HepG2 (cell line): ENCODE measurements around the gene SPEM2. TPM values are rescaled to one million over a fixed set of nuclear protein-coding genes. Genes with fewer than 3 reads are reported as not detected.

Experiments used
- ATAC-seq: fragments of 200-7000 bp; cut with Tn5 transposase; 3 replicates; pipeline ENCODE4 v1.9.1; 2020; ENCODE audit warnings: mild to moderate bottlenecking, moderate library complexity
- BruUV-seq: library from RNA; stranded (reverse); fragments of 400-500 nt; replicated peaks from 2 replicates; lab custom pipeline; 2021; lab: Mats Ljungman, UMichigan
- CTCF ChIA-PET: fragments of 300-600 bp; formaldehyde crosslinking; extraction: SDS; loops from one replicate; lab custom pipeline; 2021; ENCODE audit warnings: low total read pairs, inconsistent platforms, low intra/inter-chr PET ratio; lab: Yijun Ruan, JAX
- POLR2A ChIA-PET: fragments of 350-600 bp; sonication (Branson Sonifier 250); formaldehyde crosslinking; loops from one replicate; lab custom pipeline; 2020; ENCODE audit warnings: antibody characterized with exemption, inconsistent platforms; lab: Yijun Ruan, JAX
- DNase-seq: peaks from one replicate; pipeline ENCODE4 v3.0.0-alpha.2; 2015; ENCODE audit warnings: low spot score
- FAIRE-seq: peaks from 3 replicates; lab custom pipeline; 2011; peaks lifted over from hg19 to GRCh38; lab: Jason Lieb, UNC
- H2AFZ ChIP-seq: one replicate; pipeline ENCODE4 v1.6.1; 2011; ENCODE audit warnings: low read length, inconsistent platforms
- H3K27ac ChIP-seq: fragments of 300-600 bp; 3 replicates; pipeline ENCODE4 v1.8.0; 2011; ENCODE audit warnings: mixed run types, mild to moderate bottlenecking, mixed read lengths, low read length, inconsistent platforms; ENCODE audit not compliant: insufficient read depth; ENCODE audit errors: extremely low read length
- H3K27me3 ChIP-seq, 2 experiments: fragments of 200-600 bp in 1 of 2; 2 replicates in 1 of 2; 3 replicates in 1 of 2; pipeline versions ENCODE4 v1.6.0 to v1.8.0; 2011; ENCODE audit warnings: low read length in 2 of 2, mild to moderate bottlenecking in 2 of 2, moderate library complexity in 2 of 2, inconsistent platforms in 1 of 2; ENCODE audit not compliant: insufficient read depth in 2 of 2, control insufficient read depth in 1 of 2
- H3K36me3 ChIP-seq, 2 experiments: fragments of 200-600 bp in 1 of 2; replicated peaks in 1 of 2; 2 replicates in 1 of 2; 3 replicates in 1 of 2; pipeline versions ENCODE4 v1.5.1 to v1.8.0; 2011; ENCODE audit warnings: low read length in 2 of 2, inconsistent platforms in 1 of 2; ENCODE audit not compliant: insufficient read depth in 2 of 2, control insufficient read depth in 1 of 2
- H3K4me1 ChIP-seq: 2 replicates; pipeline ENCODE4 v1.5.1; 2012; ENCODE audit warnings: low read length, inconsistent platforms; ENCODE audit not compliant: insufficient read depth
- H3K4me2 ChIP-seq: 2 replicates; pipeline ENCODE4 v1.6.0; 2011; ENCODE audit warnings: low read depth, low read length, inconsistent platforms
- H3K4me3 ChIP-seq, 3 experiments: fragments of 200-600 bp in 1 of 3; sonication (generic), shearing (Covaris generic) in 1 of 3; replicated peaks in 1 of 3; 2 replicates each; pipeline ENCODE4 v1.5.1; 2011 to 2016; ENCODE audit warnings: low read length in 3 of 3, inconsistent platforms in 2 of 3, low read depth in 2 of 3, mild to moderate bottlenecking in 2 of 3, control low read depth in 1 of 3, mixed read lengths in 1 of 3; ENCODE audit not compliant: insufficient read depth in 1 of 3
- H3K79me2 ChIP-seq: one replicate; pipeline ENCODE4 v1.6.1; 2011; ENCODE audit warnings: low read length, inconsistent platforms; ENCODE audit not compliant: insufficient read depth
- H3K9ac ChIP-seq: 2 replicates; pipeline ENCODE4 v1.6.0; 2011; ENCODE audit warnings: mild to moderate bottlenecking, low read depth, low read length, inconsistent platforms; ENCODE audit not compliant: insufficient read depth
- H3K9me3 ChIP-seq: 2 replicates; pipeline ENCODE4 v1.5.1; 2012; ENCODE audit warnings: mild to moderate bottlenecking, low read length
- H4K20me1 ChIP-seq: 2 replicates; pipeline ENCODE4 v1.6.0; 2011; ENCODE audit warnings: inconsistent platforms, mild to moderate bottlenecking, low read length, moderate library complexity; ENCODE audit not compliant: insufficient read depth
- RBFOX2 ChIP-seq: fragments of 200-400 bp; formaldehyde crosslinking; IDR thresholded peaks from 2 replicates; pipeline ENCODE4 v1.6.1; 2017; ENCODE audit warnings: low read depth, mild to moderate bottlenecking, low read length
- SMYD3 ChIP-seq: sonication (generic); formaldehyde crosslinking; IDR thresholded peaks from 2 replicates; pipeline ENCODE4 v1.8.1; 2023; ENCODE audit warnings: mild to moderate bottlenecking, missing genetic modification reagents
- ZNF230 ChIP-seq: sonication (generic); formaldehyde crosslinking; IDR thresholded peaks from 2 replicates; pipeline ENCODE4 v1.4.0; 2020; ENCODE audit warnings: mild to moderate bottlenecking, missing genetic modification reagents
- ZNF24 ChIP-seq: fragments of 450-650 bp; IDR thresholded peaks from 2 replicates; pipeline ENCODE4 v1.6.1; 2017; ENCODE audit warnings: antibody characterized with exemption, mild to moderate bottlenecking
- ZNF598 ChIP-seq: sonication (generic); formaldehyde crosslinking; IDR thresholded peaks from 2 replicates; pipeline ENCODE4 v1.5.1; 2020; ENCODE audit warnings: mild to moderate bottlenecking, missing genetic modification reagents, borderline replicate concordance
- WGBS: methylation state at CpG from one replicate; pipeline ENCODE4 v1.1.6; 2017; ENCODE audit warnings: low lambda C conversion rate; 5-methylcytosine and 5-hydroxymethylcytosine counted together
- in situ Hi-C: cut with HindIII; loops from 2 replicates; pipeline ENCODE4 v1.10.0; 2017; ENCODE audit warnings: low pct_unique_long_range_greater_than_20kb; ENCODE audit not compliant: extremely low pct_ligation_motif_present
- intact Hi-C: fragments of 100-400 bp; cut with micrococcal nuclease; formaldehyde crosslinking; loops from one replicate; pipeline ENCODE4 v1.10.0; 2022; ENCODE audit not compliant: unreplicated experiment
- polyA plus RNA-seq, 8 experiments: library from polyadenylated mRNA; depleted of rRNA in 3 of 8; stranded (reverse) in 7 of 8; unstranded in 1 of 8; fragments of >200 nt; fragmentation: Illumina TruSeq in 4 of 8; extraction: Trizol in 4 of 8; gene quantifications; 2 replicates each; pipeline versions ENCODE4 v1.2.1 to v1.2.3, GENCODE V29; 2011 to 2016; ENCODE audit warnings: low read depth in 4 of 8, missing spikeins in 1 of 8, mixed read lengths in 1 of 8; ENCODE audit not compliant: insufficient read depth in 1 of 8
- total RNA-seq, 5 experiments: library from RNA; depleted of rRNA; stranded (reverse); fragments of >200 nt; fragmentation: Illumina TruSeq; extraction: Trizol; gene quantifications; 2 replicates each; pipeline ENCODE4 v1.2.3, GENCODE V29; 2016; ENCODE audit warnings: low read depth in 1 of 5
- TF ChIP-seq, protein P1 (sequence below): sonication (generic); formaldehyde crosslinking; IDR thresholded peaks from 2 replicates; pipeline ENCODE4 v1.9.0; 2021; ENCODE audit warnings: mild to moderate bottlenecking, missing genetic modification reagents

Gene SPEM2
- total and polyA plus RNA-seq, 2 of the 13 experiments (the other 11 are each of a cell fraction or from before 2014, with no cell fraction given): not detected

DNA sequence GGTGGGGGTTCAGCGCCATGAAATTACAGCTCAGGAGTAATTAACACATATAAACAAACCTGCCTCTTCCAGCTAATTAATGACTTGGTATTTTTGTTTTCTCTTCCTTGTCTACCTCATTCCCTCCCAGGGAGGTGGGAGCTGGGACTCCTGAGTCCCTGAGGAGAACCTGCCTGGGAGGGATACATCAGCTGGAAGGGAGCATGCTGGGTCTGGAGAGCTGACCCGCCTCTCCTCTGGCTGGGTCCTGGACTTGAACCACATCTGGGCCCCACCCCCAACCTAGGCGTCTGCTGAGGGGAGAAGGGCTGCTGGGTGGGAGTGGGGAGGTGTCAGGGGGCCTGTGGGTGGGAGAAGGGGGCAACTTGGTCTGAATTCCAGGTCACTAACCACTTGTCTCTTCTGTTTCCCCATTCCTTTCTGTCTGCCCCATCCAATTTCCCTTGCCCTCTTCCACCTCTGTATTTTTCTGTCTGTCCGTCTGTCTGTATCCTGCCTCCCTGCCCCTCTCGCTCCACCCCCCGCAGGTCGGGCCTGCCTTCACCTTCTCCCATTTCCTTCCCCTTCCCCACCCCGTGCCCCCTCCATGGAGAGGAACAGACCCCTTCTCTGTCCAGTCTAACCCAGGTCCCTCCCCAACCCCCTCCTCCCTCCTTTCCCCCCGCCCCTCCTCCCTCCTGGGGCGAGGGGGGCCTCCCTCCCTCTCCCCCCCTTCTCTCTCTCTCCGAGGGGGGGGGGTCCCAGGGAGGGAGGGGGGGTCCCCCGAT, 17.7 kb upstream of the SPEM2 start, which contains the start of gene NLGN2 (continued):
- TF ChIP-seq, protein P1, sequence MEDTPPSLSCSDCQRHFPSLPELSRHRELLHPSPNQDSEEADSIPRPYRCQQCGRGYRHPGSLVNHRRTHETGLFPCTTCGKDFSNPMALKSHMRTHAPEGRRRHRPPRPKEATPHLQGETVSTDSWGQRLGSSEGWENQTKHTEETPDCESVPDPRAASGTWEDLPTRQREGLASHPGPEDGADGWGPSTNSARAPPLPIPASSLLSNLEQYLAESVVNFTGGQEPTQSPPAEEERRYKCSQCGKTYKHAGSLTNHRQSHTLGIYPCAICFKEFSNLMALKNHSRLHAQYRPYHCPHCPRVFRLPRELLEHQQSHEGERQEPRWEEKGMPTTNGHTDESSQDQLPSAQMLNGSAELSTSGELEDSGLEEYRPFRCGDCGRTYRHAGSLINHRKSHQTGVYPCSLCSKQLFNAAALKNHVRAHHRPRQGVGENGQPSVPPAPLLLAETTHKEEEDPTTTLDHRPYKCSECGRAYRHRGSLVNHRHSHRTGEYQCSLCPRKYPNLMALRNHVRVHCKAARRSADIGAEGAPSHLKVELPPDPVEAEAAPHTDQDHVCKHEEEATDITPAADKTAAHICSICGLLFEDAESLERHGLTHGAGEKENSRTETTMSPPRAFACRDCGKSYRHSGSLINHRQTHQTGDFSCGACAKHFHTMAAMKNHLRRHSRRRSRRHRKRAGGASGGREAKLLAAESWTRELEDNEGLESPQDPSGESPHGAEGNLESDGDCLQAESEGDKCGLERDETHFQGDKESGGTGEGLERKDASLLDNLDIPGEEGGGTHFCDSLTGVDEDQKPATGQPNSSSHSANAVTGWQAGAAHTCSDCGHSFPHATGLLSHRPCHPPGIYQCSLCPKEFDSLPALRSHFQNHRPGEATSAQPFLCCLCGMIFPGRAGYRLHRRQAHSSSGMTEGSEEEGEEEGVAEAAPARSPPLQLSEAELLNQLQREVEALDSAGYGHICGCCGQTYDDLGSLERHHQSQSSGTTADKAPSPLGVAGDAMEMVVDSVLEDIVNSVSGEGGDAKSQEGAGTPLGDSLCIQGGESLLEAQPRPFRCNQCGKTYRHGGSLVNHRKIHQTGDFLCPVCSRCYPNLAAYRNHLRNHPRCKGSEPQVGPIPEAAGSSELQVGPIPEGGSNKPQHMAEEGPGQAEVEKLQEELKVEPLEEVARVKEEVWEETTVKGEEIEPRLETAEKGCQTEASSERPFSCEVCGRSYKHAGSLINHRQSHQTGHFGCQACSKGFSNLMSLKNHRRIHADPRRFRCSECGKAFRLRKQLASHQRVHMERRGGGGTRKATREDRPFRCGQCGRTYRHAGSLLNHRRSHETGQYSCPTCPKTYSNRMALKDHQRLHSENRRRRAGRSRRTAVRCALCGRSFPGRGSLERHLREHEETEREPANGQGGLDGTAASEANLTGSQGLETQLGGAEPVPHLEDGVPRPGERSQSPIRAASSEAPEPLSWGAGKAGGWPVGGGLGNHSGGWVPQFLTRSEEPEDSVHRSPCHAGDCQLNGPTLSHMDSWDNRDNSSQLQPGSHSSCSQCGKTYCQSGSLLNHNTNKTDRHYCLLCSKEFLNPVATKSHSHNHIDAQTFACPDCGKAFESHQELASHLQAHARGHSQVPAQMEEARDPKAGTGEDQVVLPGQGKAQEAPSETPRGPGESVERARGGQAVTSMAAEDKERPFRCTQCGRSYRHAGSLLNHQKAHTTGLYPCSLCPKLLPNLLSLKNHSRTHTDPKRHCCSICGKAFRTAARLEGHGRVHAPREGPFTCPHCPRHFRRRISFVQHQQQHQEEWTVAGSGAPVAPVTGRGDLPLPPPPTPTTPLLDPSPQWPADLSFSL (CRISPR knock-in tag): no peak

DNA sequence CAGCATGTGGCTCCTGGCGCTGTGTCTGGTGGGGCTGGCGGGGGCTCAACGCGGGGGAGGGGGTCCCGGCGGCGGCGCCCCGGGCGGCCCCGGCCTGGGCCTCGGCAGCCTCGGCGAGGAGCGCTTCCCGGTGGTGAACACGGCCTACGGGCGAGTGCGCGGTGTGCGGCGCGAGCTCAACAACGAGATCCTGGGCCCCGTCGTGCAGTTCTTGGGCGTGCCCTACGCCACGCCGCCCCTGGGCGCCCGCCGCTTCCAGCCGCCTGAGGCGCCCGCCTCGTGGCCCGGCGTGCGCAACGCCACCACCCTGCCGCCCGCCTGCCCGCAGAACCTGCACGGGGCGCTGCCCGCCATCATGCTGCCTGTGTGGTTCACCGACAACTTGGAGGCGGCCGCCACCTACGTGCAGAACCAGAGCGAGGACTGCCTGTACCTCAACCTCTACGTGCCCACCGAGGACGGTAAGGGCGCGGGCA, 17.1 kb upstream of the SPEM2 start:
- no TSS peak for BruUV-seq
- ATAC-seq: no peak
- no peak overlapping the region for H3K9ac ChIP-seq
- no peaks in the 10 kb centered on the region for H3K9me3 ChIP-seq
- peaks cover 10% of the 10 kb centered on the region for H3K4me1 ChIP-seq
- intact Hi-C loops: no loop called here
- no peak for FAIRE-seq
- 0 out of 5 replicates have a peak, but pooled peaks cover 0 to 2% of the 10 kb centered on the region in 2 experiments for H3K36me3 ChIP-seq
- no peak overlapping the region for H2AFZ ChIP-seq
- no peak overlapping the region for H3K4me2 ChIP-seq
- CTCF ChIA-PET: no interaction called here
- no peaks in the 10 kb centered on the region for H3K79me2 ChIP-seq
- H4K20me1 ChIP-seq: no peaks in the 10 kb centered on the region
- in situ Hi-C loops: no loop called here
- no peak for DNase-seq
- 98% methylated on average over 52 of the region's 58 CpGs for WGBS
- no peak overlapping the region for H3K27ac ChIP-seq
- POLR2A ChIA-PET: no interaction called here
- no peaks in the 10 kb centered on the region; a peak in 1 of 5 replicates for H3K27me3 ChIP-seq
- no peak overlapping the region for H3K4me3 ChIP-seq
- no peak for TF ChIP-seq SMYD3 (CRISPR knock-in tag)
- no peak for TF ChIP-seq ZNF24
- TF ChIP-seq ZNF598 (CRISPR knock-in tag): no peak
- no peak for TF ChIP-seq ZNF230
- TF ChIP-seq RBFOX2: no peak
